LNCAP (cell line): ENCODE data around the gene OR4S1.

ENCODE experiments used
- TF ChIP-seq, protein P1 (sequence below): fragments of 450-650 bp; IDR thresholded peaks from 2 replicates; pipeline ENCODE4 v1.5.1; 2017; ENCODE audit warnings: mild to moderate bottlenecking

OR4S1 gene

DNA sequence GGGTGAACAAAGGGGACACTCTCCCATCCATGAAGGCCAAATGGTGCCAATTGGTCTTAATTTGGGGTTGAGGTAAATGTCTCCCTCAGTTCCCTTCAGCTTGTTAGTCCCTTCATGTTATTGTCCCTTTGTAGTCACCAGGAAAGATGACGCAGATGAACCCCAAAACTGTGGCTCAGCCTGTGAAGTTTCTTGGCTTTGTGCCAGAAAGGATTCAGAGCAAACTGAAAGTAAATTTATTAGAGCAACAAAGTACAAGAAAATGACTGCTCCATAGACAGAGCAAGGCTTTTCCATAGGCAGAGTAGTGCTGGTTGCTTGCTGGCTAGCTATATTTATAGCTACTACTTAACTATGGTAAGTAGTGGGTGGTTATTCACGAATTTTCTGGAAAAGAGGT, 35.4 kb downstream of the OR4S1 start:
- TF ChIP-seq, protein P1, sequence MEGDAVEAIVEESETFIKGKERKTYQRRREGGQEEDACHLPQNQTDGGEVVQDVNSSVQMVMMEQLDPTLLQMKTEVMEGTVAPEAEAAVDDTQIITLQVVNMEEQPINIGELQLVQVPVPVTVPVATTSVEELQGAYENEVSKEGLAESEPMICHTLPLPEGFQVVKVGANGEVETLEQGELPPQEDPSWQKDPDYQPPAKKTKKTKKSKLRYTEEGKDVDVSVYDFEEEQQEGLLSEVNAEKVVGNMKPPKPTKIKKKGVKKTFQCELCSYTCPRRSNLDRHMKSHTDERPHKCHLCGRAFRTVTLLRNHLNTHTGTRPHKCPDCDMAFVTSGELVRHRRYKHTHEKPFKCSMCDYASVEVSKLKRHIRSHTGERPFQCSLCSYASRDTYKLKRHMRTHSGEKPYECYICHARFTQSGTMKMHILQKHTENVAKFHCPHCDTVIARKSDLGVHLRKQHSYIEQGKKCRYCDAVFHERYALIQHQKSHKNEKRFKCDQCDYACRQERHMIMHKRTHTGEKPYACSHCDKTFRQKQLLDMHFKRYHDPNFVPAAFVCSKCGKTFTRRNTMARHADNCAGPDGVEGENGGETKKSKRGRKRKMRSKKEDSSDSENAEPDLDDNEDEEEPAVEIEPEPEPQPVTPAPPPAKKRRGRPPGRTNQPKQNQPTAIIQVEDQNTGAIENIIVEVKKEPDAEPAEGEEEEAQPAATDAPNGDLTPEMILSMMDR: no peak

DNA sequence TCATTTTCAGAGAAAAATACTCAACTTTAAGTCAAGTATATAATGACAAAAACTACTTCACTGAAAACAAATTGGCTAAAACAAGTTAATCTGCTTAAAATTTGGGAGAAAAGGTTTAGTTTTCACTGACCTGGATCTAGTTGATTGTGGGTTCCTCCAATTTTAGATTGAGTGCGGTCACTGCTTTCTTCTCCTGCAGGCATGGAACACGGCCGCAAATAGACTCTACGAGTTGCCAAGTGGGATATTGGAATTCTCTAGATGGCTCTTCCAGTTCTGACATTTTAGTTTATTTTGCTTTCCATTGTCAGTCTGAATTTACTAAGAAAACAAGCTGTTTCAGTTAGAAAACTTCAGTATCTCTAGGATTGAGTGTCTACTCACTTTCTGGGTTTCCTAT, 48.0 kb downstream of the OR4S1 start:
- TF ChIP-seq, protein P1: no peak

DNA sequence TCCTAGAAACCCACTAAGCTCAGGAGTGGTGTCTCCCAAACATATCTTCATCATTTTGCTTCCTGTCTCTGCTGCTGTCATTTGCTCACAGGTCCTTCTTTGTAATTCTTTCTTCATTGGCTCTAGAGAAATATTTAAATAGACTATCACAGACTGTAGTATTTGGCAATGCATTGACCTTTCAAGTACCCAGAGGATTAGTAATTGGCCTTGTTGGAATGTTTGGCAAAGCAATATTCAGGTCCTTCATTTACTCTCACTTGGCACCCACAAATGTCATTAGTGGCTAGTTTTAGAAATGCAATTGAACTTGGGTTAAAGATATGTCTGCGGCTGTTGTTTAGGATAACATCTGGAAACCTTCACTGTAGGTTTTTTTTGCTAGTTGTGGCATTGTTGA, 48.7 kb downstream of the OR4S1 start:
- TF ChIP-seq, protein P1: no peak
